ENCODE data around the gene GIMAP7. TPM values are rescaled to one million over a fixed set of nuclear protein-coding genes. Genes with fewer than 3 reads are reported as not detected.
A peak's percentile ranks its signal among the peaks of the same experiment; 100 is the strongest.

Gene GIMAP7
- total RNA-seq, 2 experiments from 2014 or later: 239 to 244 TPM

GRCh38 chr7:150564006-150564405 is 49.3 kb downstream of the GIMAP7 start:
- Mint-ChIP-seq H3K9me3 (peaks cover 35% of the 10 kb centered on the region), H3K27me3 (no peaks in the 10 kb centered on the region), H3K27ac (peak overlapping the region; percentile 86), H3K36me3 (ENCODE audit: low read depth) (peaks cover 56% of the 10 kb centered on the region), H3K4me3 (peak overlapping the region; percentile 5), H3K4me1 (peaks cover 46% of the 10 kb centered on the region)
- DNase-seq: no peak
- POLR2A ChIA-PET: no interaction called here
- CTCF ChIA-PET: interaction anchor here (0.6 to 2.6 kb wide), 3 partner anchors 10 to 77 kb away, joined by 3 to 11 read pairs (median 4); no protein-coding TSS in a partner anchor

GRCh38 chr7:150564566-150564965 is 49.9 kb downstream of the GIMAP7 start:
- peaks cover 37% of the 10 kb centered on the region for H3K9me3 Mint-ChIP-seq
- POLR2A ChIA-PET: no interaction called here
- H3K27ac Mint-ChIP-seq: peak overlapping the region; percentile 86
- no peak for DNase-seq
- H3K36me3 Mint-ChIP-seq (ENCODE audit: low read depth): peaks cover 60% of the 10 kb centered on the region
- CTCF ChIA-PET: interaction anchor here (0.6 to 2.6 kb wide), 2 partner anchors 11 to 78 kb away, joined by 3 to 11 read pairs; no protein-coding TSS in a partner anchor
- H3K4me1 Mint-ChIP-seq: peaks cover 52% of the 10 kb centered on the region
- peak overlapping the region; percentile 5 for H3K4me3 Mint-ChIP-seq
- no peaks in the 10 kb centered on the region for H3K27me3 Mint-ChIP-seq

DNA sequence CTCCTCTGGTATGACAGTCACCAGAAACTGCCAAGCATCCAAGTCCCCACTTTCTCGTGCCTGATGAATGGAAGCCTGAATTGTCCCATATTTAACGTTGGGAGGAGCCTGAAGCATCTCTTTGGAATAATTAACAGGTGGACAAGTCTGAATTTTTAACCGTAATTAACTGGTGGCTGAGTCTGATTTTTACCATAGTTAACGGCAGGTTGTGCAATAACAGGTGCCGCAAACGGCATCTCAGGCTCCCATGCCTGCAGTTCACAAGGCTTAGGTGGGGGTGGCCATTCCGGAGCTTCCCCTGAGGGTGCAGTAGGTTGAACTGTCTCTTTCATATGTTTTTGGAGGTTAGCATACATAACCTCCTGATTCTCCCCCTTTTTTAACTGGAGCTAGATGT is 50.6 kb downstream of the GIMAP7 start:
- no peak for DNase-seq
- H3K9me3 Mint-ChIP-seq: peaks cover 35% of the 10 kb centered on the region
- CTCF ChIA-PET: interaction anchor here (0.6 to 2.6 kb wide), 2 partner anchors 12 to 127 kb away, joined by 3 to 11 read pairs; no protein-coding TSS in a partner anchor
- no peaks in the 10 kb centered on the region for H3K27me3 Mint-ChIP-seq
- peak overlapping the region; percentile 63 for H3K27ac Mint-ChIP-seq
- peaks cover 61% of the 10 kb centered on the region for H3K36me3 Mint-ChIP-seq (ENCODE audit: low read depth)
- no peak overlapping the region for H3K4me3 Mint-ChIP-seq
- H3K4me1 Mint-ChIP-seq: peaks cover 59% of the 10 kb centered on the region
- POLR2A ChIA-PET: no interaction called here

GRCh38 chr7:150566123-150566522 is 51.5 kb downstream of the GIMAP7 start:
- Mint-ChIP-seq H3K27ac (peak overlapping the region; percentile 94), H3K36me3 (ENCODE audit: low read depth) (peaks cover 62% of the 10 kb centered on the region), H3K27me3 (no peaks in the 10 kb centered on the region), H3K4me1 (peaks cover 67% of the 10 kb centered on the region), H3K4me3 (peak overlapping the region; percentile 92), H3K9me3 (peaks cover 35% of the 10 kb centered on the region)
- POLR2A ChIA-PET: interaction anchor here (1.3 kb wide), 1 partner anchor 117 kb away, joined by 6 read pairs; no protein-coding TSS in a partner anchor
- CTCF ChIA-PET: interaction anchor here (0.6 to 1.5 kb wide), 2 partner anchors 40 to 126 kb away, joined by 3 to 5 read pairs; no protein-coding TSS in a partner anchor
- DNase-seq: no peak

- peak overlapping the region; percentile 94 for H3K27ac Mint-ChIP-seq
- peak overlapping the region; percentile 92 for H3K4me3 Mint-ChIP-seq
- POLR2A ChIA-PET: interaction anchor here (0.5 to 1.3 kb wide), 6 partner anchors 48 to 175 kb away, joined by 3 to 6 read pairs (median 4); partner anchors contain the start of gene GIMAP8
- H3K36me3 Mint-ChIP-seq (ENCODE audit: low read depth): peaks cover 63% of the 10 kb centered on the region
- no peaks in the 10 kb centered on the region for H3K27me3 Mint-ChIP-seq
- CTCF ChIA-PET: interaction anchor here (0.8 to 4.5 kb wide), 8 partner anchors 13 to 134 kb away, joined by 3 to 27 read pairs (median 4); partner anchors contain the start of genes GIMAP2 and GIMAP8
- DNase-seq: no peak
- peaks cover 70% of the 10 kb centered on the region for H3K4me1 Mint-ChIP-seq
- peaks cover 32% of the 10 kb centered on the region for H3K9me3 Mint-ChIP-seq
Measured at GRCh38 chr7:150566572-150566971, 51.9 kb downstream of the GIMAP7 start.

- peaks cover 73% of the 10 kb centered on the region for H3K4me1 Mint-ChIP-seq
- H3K27ac Mint-ChIP-seq: peak within 1 kb of the TSS; percentile 94
- peak; percentile 49 for DNase-seq
Measured at GRCh38 chr7:150567169-150567568, 52.5 kb downstream of the GIMAP7 start, which contains the start of gene GIMAP4. Gene GIMAP4 (plus strand): TSS chr7:150567390. CDS start chr7:150569902, 2,512 bp downstream.

GRCh38 chr7:150567871-150568301 is 53.2 kb downstream of the GIMAP7 start:
- Mint-ChIP-seq H3K9me3 (peaks cover 32% of the 10 kb centered on the region), H3K4me1 (peaks cover 73% of the 10 kb centered on the region), H3K36me3 (ENCODE audit: low read depth) (peaks cover 63% of the 10 kb centered on the region), H3K27ac (peak overlapping the region; percentile 94), H3K27me3 (no peaks in the 10 kb centered on the region), H3K4me3 (peak overlapping the region; percentile 92)
- POLR2A ChIA-PET: interaction anchor here (0.6 to 1.4 kb wide), 7 partner anchors 12 to 188 kb away, joined by 3 to 6 read pairs (median 4); partner anchors contain the start of genes GIMAP7 and GIMAP8
- no peak for DNase-seq
- CTCF ChIA-PET: interaction anchor here (0.6 to 4.5 kb wide), 9 partner anchors 15 to 148 kb away, joined by 3 to 27 read pairs (median 4); partner anchors contain the start of genes GIMAP1, GIMAP2 and GIMAP8

More at GRCh38 chr7:150567169-150567568, 52.5 kb downstream of the GIMAP7 start, which contains the start of gene GIMAP4:
- CTCF ChIA-PET: interaction anchor here (0.8 to 4.5 kb wide), 13 partner anchors 14 to 134 kb away, joined by 3 to 27 read pairs (median 4); partner anchors contain the start of genes GIMAP2 and GIMAP8
- peak within 1 kb of the TSS; percentile 92 for H3K4me3 Mint-ChIP-seq
- peaks cover 31% of the 10 kb centered on the region for H3K9me3 Mint-ChIP-seq
- peaks cover 63% of the 10 kb centered on the region for H3K36me3 Mint-ChIP-seq (ENCODE audit: low read depth)
- POLR2A ChIA-PET: interaction anchor here (0.5 to 1.4 kb wide), 9 partner anchors 49 to 174 kb away, joined by 3 to 6 read pairs (median 4); partner anchors contain the start of genes GIMAP7 and GIMAP8
- no peaks in the 10 kb centered on the region for H3K27me3 Mint-ChIP-seq

DNA sequence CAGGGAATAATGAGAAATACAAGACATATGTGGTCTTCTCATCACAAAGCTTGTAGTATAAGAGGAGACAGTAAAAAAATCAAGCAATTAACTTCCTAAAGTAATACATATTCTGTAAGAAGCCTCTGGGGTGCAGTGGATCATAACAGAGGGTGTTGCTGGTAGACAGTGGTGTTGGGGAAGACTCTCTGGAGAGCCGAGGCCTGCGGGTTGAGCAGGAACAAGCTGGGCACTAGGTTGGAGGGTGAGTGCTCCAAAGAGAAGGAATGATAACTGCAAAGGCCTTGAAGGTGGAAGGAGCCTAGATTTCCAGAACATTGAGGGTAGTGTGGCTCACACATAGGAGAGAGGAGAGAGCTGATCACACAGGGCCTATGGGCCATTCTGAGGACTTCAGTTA is 54.0 kb downstream of the GIMAP7 start:
- Mint-ChIP-seq H3K27me3 (no peaks in the 10 kb centered on the region), H3K9me3 (peaks cover 35% of the 10 kb centered on the region), H3K27ac (peak overlapping the region; percentile 94), H3K4me3 (peak overlapping the region; percentile 92), H3K36me3 (ENCODE audit: low read depth) (peaks cover 65% of the 10 kb centered on the region), H3K4me1 (peaks cover 69% of the 10 kb centered on the region)
- ChIA-PET POLR2A (interaction anchor here (1.2 kb wide), 1 partner anchor 187 kb away, joined by 4 read pairs; no protein-coding TSS in a partner anchor), CTCF (interaction anchor here (0.6 to 4.5 kb wide), 8 partner anchors 14 to 201 kb away, joined by 3 to 27 read pairs (median 4); partner anchors contain the start of genes GIMAP1 and GIMAP8)
- peak; percentile 47 for DNase-seq

- Mint-ChIP-seq H3K27me3 (no peaks in the 10 kb centered on the region), H3K4me1 (peaks cover 66% of the 10 kb centered on the region), H3K27ac (peak overlapping the region; percentile 94), H3K9me3 (peaks cover 40% of the 10 kb centered on the region), H3K4me3 (peak overlapping the region; percentile 92), H3K36me3 (ENCODE audit: low read depth) (peaks cover 67% of the 10 kb centered on the region)
- POLR2A ChIA-PET: interaction anchor here (0.7 to 1.2 kb wide), 2 partner anchors 119 to 186 kb away, joined by 3 to 4 read pairs; partner anchors contain the start of gene GIMAP8
- CTCF ChIA-PET: interaction anchor here (0.9 to 4.5 kb wide), 8 partner anchors 12 to 148 kb away, joined by 3 to 27 read pairs (median 4); partner anchors contain the start of genes GIMAP1 and GIMAP8
- DNase-seq: no peak
Measured at GRCh38 chr7:150569245-150569955, 54.7 kb downstream of the GIMAP7 start.

Other genes with a start within 250 kb of the GIMAP7 start
- 10 to 100 TPM; 12.8 to 14.9 TPM for gene LRRC61, start 191.5 kb upstream of the GIMAP7 start, total RNA-seq
- gene ACTR3C, start 191.3 kb upstream of the GIMAP7 start, total RNA-seq: 1 to 10 TPM; 5.0 to 6.1 TPM
- not detected for gene RARRES2, start 173.2 kb upstream of the GIMAP7 start, total RNA-seq
- 10 to 100 TPM; 45.1 to 54.6 TPM for gene REPIN1, start 146.1 kb upstream of the GIMAP7 start, total RNA-seq
- gene ZNF775, start 135.5 kb upstream of the GIMAP7 start, total RNA-seq: 1 to 10 TPM; 4.2 to 4.4 TPM
- gene GIMAP8, start 64.2 kb upstream of the GIMAP7 start, total RNA-seq: 10 to 100 TPM; 35.9 to 36.3 TPM
- gene GIMAP4, start 52.5 kb downstream of the GIMAP7 start, total RNA-seq: 100 to 1,000 TPM; 311 to 335 TPM
- gene GIMAP6, start 117.5 kb downstream of the GIMAP7 start, total RNA-seq: 100 to 1,000 TPM; 105 to 109 TPM
- gene GIMAP2, start 170.8 kb downstream of the GIMAP7 start, total RNA-seq: 100 to 1,000 TPM in 1 of 2 experiments, 10 to 100 TPM in 1; 97.7 to 102 TPM
- gene GIMAP1, start 201.7 kb downstream of the GIMAP7 start, total RNA-seq: 10 to 100 TPM; 18.1 to 19.6 TPM
- 100 to 1,000 TPM; 111 to 149 TPM for gene GIMAP5, start 222.5 kb downstream of the GIMAP7 start, total RNA-seq